ENCODE results near the gene NOS2.
"Not testable (repeated sequence)": the region's sequence is repeated elsewhere in the genome, so short reads cannot be mapped to it uniquely, and the experiment has no call there.

The NOS2 gene

DNA sequence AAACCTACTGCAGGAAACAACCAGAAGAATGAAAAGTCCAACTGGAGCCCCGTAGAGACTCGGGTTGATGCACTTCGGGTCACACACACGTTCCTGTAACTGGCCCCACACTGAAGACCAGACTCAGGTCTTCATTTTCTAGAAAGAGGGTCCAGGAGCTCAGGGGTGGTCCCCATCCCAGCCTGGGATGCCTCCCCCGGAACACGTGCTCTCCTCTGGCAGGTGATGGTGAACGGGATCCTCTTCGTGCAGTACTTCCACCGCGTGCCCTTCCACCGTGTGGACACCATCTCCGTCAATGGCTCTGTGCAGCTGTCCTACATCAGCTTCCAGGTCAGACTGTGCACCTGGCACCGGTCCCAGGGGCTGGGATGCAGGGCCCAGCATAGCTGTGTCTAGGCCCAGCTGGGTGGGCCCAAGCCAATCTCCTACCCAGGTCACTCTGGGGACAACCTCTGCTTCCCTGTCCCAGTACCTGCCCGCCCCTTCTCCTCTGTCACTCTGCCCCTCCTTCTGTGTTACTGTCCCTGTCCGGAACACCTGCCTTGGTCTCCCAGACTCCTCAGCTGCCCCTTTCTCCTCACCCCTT is 50.7 kb downstream of the NOS2 start:
- H3K27ac ChIP-seq (ENCODE audit: low read length, poor library complexity, severe bottlenecking); H2BK12ac ChIP-seq (ENCODE audit: low read length in 2 of 2); H3K4ac ChIP-seq (ENCODE audit: low read depth in 1 of 2, low read length in 2 of 2); H3K4me1 ChIP-seq (ENCODE audit: control insufficient read depth, insufficient read depth, low read depth, low read length); H2BK15ac ChIP-seq (ENCODE audit: low read depth, poor library complexity, severe bottlenecking); H3K36me3 ChIP-seq (ENCODE audit: control insufficient read depth in 1 of 2, insufficient read depth in 2 of 2, low read depth in 1 of 2, low read length in 2 of 2); H2BK5ac ChIP-seq (ENCODE audit: low read depth, low read length, poor library complexity, severe bottlenecking); H3K27me3 ChIP-seq (ENCODE audit: control insufficient read depth in 1 of 2, insufficient read depth in 1 of 2, low read length in 2 of 2); H3K79me1 ChIP-seq (replicated peaks; ENCODE audit: low read length, poor library complexity, severe bottlenecking); H2AK5ac ChIP-seq (ENCODE audit: low read length, severe bottlenecking); H2AFZ ChIP-seq (ENCODE audit: low read depth, low read length); DNase-seq; H3K4me2 ChIP-seq (ENCODE audit: low read length, poor library complexity, severe bottlenecking); H3K9ac ChIP-seq (ENCODE audit: low read length); H3K18ac ChIP-seq (ENCODE audit: low read depth in 1 of 2, low read length in 2 of 2); H4K8ac ChIP-seq (ENCODE audit: low read length); H3K9me3 ChIP-seq (ENCODE audit: control insufficient read depth, low read length); H4K91ac ChIP-seq (ENCODE audit: low read length); H3K23ac ChIP-seq (ENCODE audit: low read length in 2 of 2); H3K4me3 ChIP-seq (ENCODE audit: insufficient read depth in 1 of 2, low read depth in 1 of 2, low read length in 2 of 2); H2BK120ac ChIP-seq (ENCODE audit: low read depth, low read length); H3K14ac ChIP-seq (ENCODE audit: low read length in 2 of 2): not testable (repeated sequence)
- 88% methylated on average over 15 of the region's 15 CpGs for WGBS

DNA sequence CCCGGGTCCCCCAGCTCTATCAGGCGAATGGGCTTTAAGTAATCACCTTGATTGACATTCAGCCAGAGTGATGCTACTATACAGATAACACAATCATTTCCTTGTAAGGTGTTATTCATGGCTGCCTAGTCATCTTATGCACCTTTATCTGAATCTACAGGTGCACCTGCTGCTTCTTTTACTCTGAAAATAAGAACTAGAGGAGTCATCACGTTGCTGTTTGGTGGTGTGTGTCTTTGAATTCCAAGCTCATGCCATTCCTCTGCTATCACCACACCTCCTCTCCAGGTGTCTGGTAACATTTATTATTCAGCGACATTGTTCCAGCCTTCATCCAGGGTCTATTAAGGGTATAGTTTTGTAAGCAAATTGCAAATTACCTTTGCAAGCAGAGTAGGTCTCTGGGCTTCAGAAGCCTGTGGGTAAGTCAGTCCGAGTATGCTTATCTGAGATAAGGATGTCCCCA is 51.9 kb downstream of the NOS2 start:
- peaks cover 0 to under 1% of the 10 kb centered on the region in 2 experiments for H3K27me3 ChIP-seq (ENCODE audit: control insufficient read depth in 1 of 2, insufficient read depth in 1 of 2, low read length in 2 of 2)
- H3K27ac ChIP-seq (ENCODE audit: low read length, poor library complexity, severe bottlenecking) = no peak overlapping the region
- no peak overlapping the region for H2BK12ac ChIP-seq (ENCODE audit: low read length in 2 of 2)
- H2AFZ ChIP-seq (ENCODE audit: low read depth, low read length) = no peak overlapping the region
- H3K9me3 ChIP-seq (ENCODE audit: control insufficient read depth, low read length) = no peaks in the 10 kb centered on the region
- no peak overlapping the region for H3K4ac ChIP-seq (ENCODE audit: low read depth in 1 of 2, low read length in 2 of 2)
- no peak overlapping the region for H3K4me3 ChIP-seq (ENCODE audit: insufficient read depth in 1 of 2, low read depth in 1 of 2, low read length in 2 of 2)
- H4K91ac ChIP-seq (ENCODE audit: low read length) = no peak overlapping the region
- no peak overlapping the region for H3K18ac ChIP-seq (ENCODE audit: low read depth in 1 of 2, low read length in 2 of 2)
- H3K9ac ChIP-seq (ENCODE audit: low read length) = no peak overlapping the region
- no peak overlapping the region for H4K8ac ChIP-seq (ENCODE audit: low read length)
- H3K4me1 ChIP-seq (ENCODE audit: control insufficient read depth, insufficient read depth, low read depth, low read length) = no peaks in the 10 kb centered on the region
- H3K23ac ChIP-seq (ENCODE audit: low read length in 2 of 2) = no peak overlapping the region
- no peak overlapping the region for H3K4me2 ChIP-seq (ENCODE audit: low read length, poor library complexity, severe bottlenecking)
- no peak for DNase-seq
- H2AK5ac ChIP-seq (ENCODE audit: low read length, severe bottlenecking) = no peak overlapping the region
- H3K79me1 ChIP-seq (replicated peaks; ENCODE audit: low read length, poor library complexity, severe bottlenecking) = no peaks in the 10 kb centered on the region
- no peak overlapping the region for H2BK5ac ChIP-seq (ENCODE audit: low read depth, low read length, poor library complexity, severe bottlenecking)
- no peak overlapping the region for H2BK120ac ChIP-seq (ENCODE audit: low read depth, low read length)
- H3K36me3 ChIP-seq (ENCODE audit: control insufficient read depth in 1 of 2, insufficient read depth in 2 of 2, low read depth in 1 of 2, low read length in 2 of 2) = no peaks in the 10 kb centered on the region
- H3K14ac ChIP-seq (ENCODE audit: low read length in 2 of 2) = no peak overlapping the region
- H2BK15ac ChIP-seq (ENCODE audit: low read depth, poor library complexity, severe bottlenecking) = no peak overlapping the region
- WGBS = 80% methylated on average over 2 of the region's 5 CpGs

DNA sequence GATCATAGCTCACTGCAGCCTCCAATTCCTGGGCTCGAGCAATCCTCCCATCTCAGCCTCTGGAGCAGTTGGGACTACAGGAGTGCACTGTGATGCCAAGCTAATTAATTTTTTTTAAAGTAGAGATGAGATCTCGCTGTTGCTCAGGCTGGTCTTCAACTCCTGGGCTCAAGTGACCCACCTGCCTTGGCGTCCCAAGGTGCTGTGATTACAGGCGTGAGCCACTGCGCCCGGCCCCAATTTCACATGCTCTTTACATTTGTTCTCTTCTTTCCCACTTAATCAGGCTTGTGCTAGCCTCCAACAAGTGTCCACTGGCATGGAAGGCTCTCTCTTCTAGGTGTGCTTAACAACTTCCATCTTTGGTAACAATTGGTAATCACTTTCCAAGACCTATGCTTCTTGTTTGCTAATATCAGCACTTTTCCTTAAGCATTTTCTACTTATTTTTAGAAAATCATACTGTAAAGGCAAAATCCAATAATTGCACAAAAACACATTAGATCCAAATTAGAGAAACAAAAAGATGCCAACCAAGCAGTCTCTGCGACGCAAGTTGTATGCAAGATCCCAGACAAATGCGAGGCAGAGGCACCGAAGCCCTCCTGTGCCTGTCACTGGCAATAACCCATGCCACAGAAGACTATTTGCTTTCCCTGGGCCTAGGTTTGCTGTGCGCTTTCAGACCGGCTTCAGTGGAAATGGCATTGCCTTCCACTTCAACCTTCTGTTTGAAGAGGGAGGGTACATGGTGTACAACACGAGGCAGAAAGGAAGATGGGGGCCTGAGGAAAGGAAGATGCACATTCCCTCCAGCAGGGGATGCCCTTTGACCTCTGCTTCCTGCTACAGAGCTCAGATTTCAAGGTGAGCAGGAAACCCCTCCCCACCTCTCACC is 52.6 kb downstream of the NOS2 start:
- H3K79me1 ChIP-seq (replicated peaks; ENCODE audit: low read length, poor library complexity, severe bottlenecking) = no peaks in the 10 kb centered on the region
- peaks cover 0 to 5% of the 10 kb centered on the region in 2 experiments for H3K27me3 ChIP-seq (ENCODE audit: control insufficient read depth in 1 of 2, insufficient read depth in 1 of 2, low read length in 2 of 2)
- H3K4me2 ChIP-seq (ENCODE audit: low read length, poor library complexity, severe bottlenecking) = no peak overlapping the region
- H3K14ac ChIP-seq (ENCODE audit: low read length in 2 of 2) = no peak overlapping the region
- H2BK15ac ChIP-seq (ENCODE audit: low read depth, poor library complexity, severe bottlenecking) = no peak overlapping the region
- no peak overlapping the region for H2BK12ac ChIP-seq (ENCODE audit: low read length in 2 of 2)
- H3K9ac ChIP-seq (ENCODE audit: low read length) = no peak overlapping the region
- H4K8ac ChIP-seq (ENCODE audit: low read length) = no peak overlapping the region
- H2BK120ac ChIP-seq (ENCODE audit: low read depth, low read length) = no peak overlapping the region
- no peak overlapping the region for H2AFZ ChIP-seq (ENCODE audit: low read depth, low read length)
- no peak overlapping the region for H3K4me3 ChIP-seq (ENCODE audit: insufficient read depth in 1 of 2, low read depth in 1 of 2, low read length in 2 of 2)
- no peak overlapping the region for H2BK5ac ChIP-seq (ENCODE audit: low read depth, low read length, poor library complexity, severe bottlenecking)
- no peak overlapping the region for H3K27ac ChIP-seq (ENCODE audit: low read length, poor library complexity, severe bottlenecking)
- no peaks in the 10 kb centered on the region for H3K9me3 ChIP-seq (ENCODE audit: control insufficient read depth, low read length)
- no peak overlapping the region for H2AK5ac ChIP-seq (ENCODE audit: low read length, severe bottlenecking)
- no peak overlapping the region for H3K4ac ChIP-seq (ENCODE audit: low read depth in 1 of 2, low read length in 2 of 2)
- H4K91ac ChIP-seq (ENCODE audit: low read length) = no peak overlapping the region
- no peaks in the 10 kb centered on the region for H3K36me3 ChIP-seq (ENCODE audit: control insufficient read depth in 1 of 2, insufficient read depth in 2 of 2, low read depth in 1 of 2, low read length in 2 of 2)
- no peaks in the 10 kb centered on the region for H3K4me1 ChIP-seq (ENCODE audit: control insufficient read depth, insufficient read depth, low read depth, low read length)
- no peak overlapping the region for H3K18ac ChIP-seq (ENCODE audit: low read depth in 1 of 2, low read length in 2 of 2)
- 87% methylated on average over 13 of the region's 13 CpGs for WGBS
- no peak for DNase-seq
- H3K23ac ChIP-seq (ENCODE audit: low read length in 2 of 2) = no peak overlapping the region

DNA sequence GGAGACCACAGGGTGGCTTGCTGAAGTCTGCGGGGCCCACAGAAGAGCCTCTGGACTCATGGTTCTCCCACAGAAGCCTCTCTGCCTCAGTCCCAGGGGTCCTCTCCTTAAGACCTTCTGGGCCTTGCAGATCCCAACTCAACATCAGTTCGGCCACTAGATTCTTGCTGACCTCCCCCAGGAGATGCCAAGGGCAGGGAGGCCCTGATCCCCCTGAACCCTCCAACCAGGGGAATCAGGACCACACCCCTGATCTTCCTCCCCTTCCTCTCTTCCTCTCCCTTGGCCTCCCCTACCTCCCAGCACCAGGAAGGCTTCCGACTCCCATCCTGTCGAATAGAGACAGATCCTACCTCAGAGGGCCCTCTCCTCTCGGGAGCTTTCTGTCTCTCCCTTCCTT is 53.4 kb downstream of the NOS2 start:
- DNase-seq = no peak
- Histone ChIP-seq H2BK12ac (ENCODE audit: low read length in 2 of 2) (no peak overlapping the region), H3K9ac (ENCODE audit: low read length) (no peak overlapping the region), H4K91ac (ENCODE audit: low read length) (no peak overlapping the region), H3K36me3 (ENCODE audit: control insufficient read depth in 1 of 2, insufficient read depth in 2 of 2, low read depth in 1 of 2, low read length in 2 of 2) (no peaks in the 10 kb centered on the region), H3K27me3 (ENCODE audit: control insufficient read depth in 1 of 2, insufficient read depth in 1 of 2, low read length in 2 of 2) (peaks cover 0 to 5% of the 10 kb centered on the region in 2 experiments), H3K18ac (ENCODE audit: low read depth in 1 of 2, low read length in 2 of 2) (no peak overlapping the region), H3K4me3 (ENCODE audit: insufficient read depth in 1 of 2, low read depth in 1 of 2, low read length in 2 of 2) (no peak overlapping the region), H2AK5ac (ENCODE audit: low read length, severe bottlenecking) (no peak overlapping the region), H3K4me1 (ENCODE audit: control insufficient read depth, insufficient read depth, low read depth, low read length) (no peaks in the 10 kb centered on the region), H3K4ac (ENCODE audit: low read depth in 1 of 2, low read length in 2 of 2) (no peak overlapping the region), H2AFZ (ENCODE audit: low read depth, low read length) (no peak overlapping the region), H4K8ac (ENCODE audit: low read length) (no peak overlapping the region), H3K4me2 (ENCODE audit: low read length, poor library complexity, severe bottlenecking) (no peak overlapping the region), H3K9me3 (ENCODE audit: control insufficient read depth, low read length) (no peaks in the 10 kb centered on the region), H3K79me1 (replicated peaks; ENCODE audit: low read length, poor library complexity, severe bottlenecking) (no peaks in the 10 kb centered on the region), H2BK5ac (ENCODE audit: low read depth, low read length, poor library complexity, severe bottlenecking) (no peak overlapping the region), H2BK120ac (ENCODE audit: low read depth, low read length) (no peak overlapping the region), H3K14ac (ENCODE audit: low read length in 2 of 2) (no peak overlapping the region), H2BK15ac (ENCODE audit: low read depth, poor library complexity, severe bottlenecking) (no peak overlapping the region), H3K23ac (ENCODE audit: low read length in 2 of 2) (no peak overlapping the region), H3K27ac (ENCODE audit: low read length, poor library complexity, severe bottlenecking) (no peak overlapping the region)
- WGBS = 78% methylated on average over 4 of the region's 5 CpGs
